ENCODE results near the gene HOXC6. TPM values are rescaled to one million over a fixed set of nuclear protein-coding genes. Genes with fewer than 3 reads are reported as not detected.

HOXC6 gene
- total RNA-seq, 1 donor = 1.7 TPM

GRCh38 chr12:54012631-54013409 is 15.4 kb upstream of the HOXC6 start:
- DNase-seq (ENCODE audit: low read depth) = no peak
- no peak overlapping the region for H3K4me3 ChIP-seq (ENCODE audit: low read depth, low read length)
- peak; percentile 34 for TF ChIP-seq CTCF (IDR thresholded peaks at IDR 0.05; ENCODE audit: insufficient read depth, low read depth, low read length)

DNA sequence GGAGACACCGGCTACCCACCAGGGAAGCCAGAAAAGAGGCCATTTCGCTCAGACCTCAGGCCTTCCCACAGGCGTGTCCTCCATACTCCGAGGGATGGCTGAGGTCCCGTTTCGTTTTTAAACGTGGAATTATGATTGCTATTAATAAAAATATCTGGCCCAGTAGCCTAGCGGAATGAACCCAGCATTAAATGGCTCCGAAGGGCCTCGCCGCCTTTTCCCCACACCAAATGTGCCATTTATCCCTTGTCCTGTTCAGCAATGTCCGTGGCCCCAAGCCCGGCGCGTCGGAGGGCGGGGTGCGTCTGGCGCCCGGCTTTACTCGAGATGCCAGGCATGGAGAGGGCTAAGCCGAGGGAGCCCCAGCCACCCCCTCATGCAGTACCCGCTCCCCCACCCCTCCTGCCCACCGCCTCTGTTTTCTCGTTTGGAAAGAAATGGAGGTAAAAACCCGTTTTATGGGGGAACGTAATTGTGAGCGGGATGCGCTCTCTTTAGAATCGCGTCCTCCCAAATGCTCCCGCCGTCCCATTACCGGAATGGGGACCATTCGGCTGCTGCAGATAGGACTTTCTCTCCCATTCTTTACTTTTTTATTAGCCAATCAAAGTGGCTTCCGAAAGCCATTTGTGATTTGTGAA is 13.7 kb upstream of the HOXC6 start:
- TF ChIP-seq CTCF (IDR thresholded peaks at IDR 0.05; ENCODE audit: insufficient read depth, low read depth, low read length) = no peak
- peak overlapping the region; percentile 37 for H3K4me3 ChIP-seq (ENCODE audit: low read depth, low read length)
- DNase-seq (ENCODE audit: low read depth) = no peak

GRCh38 chr12:54015018-54015931 is 13.0 kb upstream of the HOXC6 start:
- no peak for DNase-seq (ENCODE audit: low read depth)
- TF ChIP-seq CTCF (IDR thresholded peaks at IDR 0.05; ENCODE audit: insufficient read depth, low read depth, low read length) = no peak
- no peak overlapping the region for H3K4me3 ChIP-seq (ENCODE audit: low read depth, low read length)

DNA sequence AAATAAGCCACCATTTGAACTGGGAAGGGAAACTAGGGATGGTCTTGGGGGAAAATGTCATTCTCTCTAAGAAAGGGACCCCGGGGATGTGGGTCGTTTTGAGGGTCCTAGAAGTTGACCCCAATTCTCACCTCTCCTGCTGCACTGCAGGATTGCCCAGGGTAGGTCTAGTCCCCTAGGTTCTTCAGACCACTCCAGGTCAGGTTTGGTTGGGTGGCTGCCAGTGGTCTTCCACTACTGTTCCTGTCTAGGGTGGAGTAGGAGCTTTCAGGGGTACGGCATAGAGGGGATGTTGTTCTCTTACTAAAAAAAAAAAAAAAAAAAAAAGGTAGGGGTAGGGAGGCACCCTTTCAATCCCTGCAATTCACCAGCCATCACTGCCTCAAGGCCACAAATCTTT is 12.2 kb upstream of the HOXC6 start:
- DNase-seq (ENCODE audit: low read depth) = no peak
- no peak for TF ChIP-seq CTCF (IDR thresholded peaks at IDR 0.05; ENCODE audit: insufficient read depth, low read depth, low read length)
- peak overlapping the region; percentile 95 for H3K4me3 ChIP-seq (ENCODE audit: low read depth, low read length)

DNA sequence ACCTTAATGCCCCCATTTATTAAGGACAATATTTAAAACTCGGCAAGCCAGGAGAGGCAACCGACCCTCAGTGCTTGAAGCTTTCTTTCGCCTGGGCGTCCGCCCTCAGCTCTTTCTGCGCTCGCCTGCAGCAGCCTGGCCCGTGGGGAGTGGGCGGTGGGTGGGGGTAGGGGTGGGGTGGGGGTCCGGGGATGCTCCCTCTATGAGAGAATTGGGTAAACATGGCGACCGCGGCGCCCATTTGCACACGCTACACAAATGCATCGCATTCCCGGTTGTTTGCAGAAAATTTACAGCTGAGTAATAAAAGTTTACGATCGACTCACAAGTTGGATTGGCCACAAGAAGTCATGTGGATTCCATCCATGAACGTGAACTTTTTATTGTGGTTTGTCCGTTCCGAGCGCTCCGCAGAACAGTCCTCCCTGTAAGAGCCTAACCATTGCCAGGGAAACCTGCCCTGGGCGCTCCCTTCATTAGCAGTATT is 11.7 kb upstream of the HOXC6 start:
- peak overlapping the region; percentile 95 for H3K4me3 ChIP-seq (ENCODE audit: low read depth, low read length)
- DNase-seq (ENCODE audit: low read depth) = peak; percentile 96
- TF ChIP-seq CTCF (IDR thresholded peaks at IDR 0.05; ENCODE audit: insufficient read depth, low read depth, low read length) = no peak

DNA sequence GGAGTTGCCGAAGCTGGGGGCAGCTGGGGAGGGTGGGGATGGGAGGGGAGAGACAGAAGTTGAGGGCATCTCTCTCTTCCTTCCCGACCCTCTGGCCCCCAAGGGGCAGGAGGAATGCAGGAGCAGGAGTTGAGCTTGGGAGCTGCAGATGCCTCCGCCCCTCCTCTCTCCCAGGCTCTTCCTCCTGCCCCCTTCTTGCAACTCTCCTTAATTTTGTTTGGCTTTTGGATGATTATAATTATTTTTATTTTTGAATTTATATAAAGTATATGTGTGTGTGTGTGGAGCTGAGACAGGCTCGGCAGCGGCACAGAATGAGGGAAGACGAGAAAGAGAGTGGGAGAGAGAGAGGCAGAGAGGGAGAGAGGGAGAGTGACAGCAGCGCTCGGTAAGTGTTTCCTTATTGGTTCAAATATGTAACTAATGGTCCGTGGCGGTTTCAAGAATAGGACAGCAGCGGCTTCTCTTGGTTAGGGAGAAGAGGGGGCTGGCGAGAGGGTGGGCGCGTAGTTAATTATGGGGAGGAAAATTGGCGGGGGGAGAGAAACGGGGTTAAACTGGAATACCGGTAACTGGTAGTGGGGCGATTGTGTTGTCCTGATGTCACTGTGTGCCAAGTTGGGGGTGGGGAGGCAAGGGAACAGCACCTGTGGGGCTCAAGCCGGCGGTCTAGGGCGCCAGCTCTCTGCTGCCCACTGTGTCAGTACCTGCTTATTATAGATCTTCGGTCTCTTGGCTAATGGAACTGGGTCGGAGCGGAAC is 11.0 kb upstream of the HOXC6 start:
- TF ChIP-seq CTCF (IDR thresholded peaks at IDR 0.05; ENCODE audit: insufficient read depth, low read depth, low read length) = no peak
- no peak for DNase-seq (ENCODE audit: low read depth)
- H3K4me3 ChIP-seq (ENCODE audit: low read depth, low read length) = peak overlapping the region; percentile 95

Measured in fibroblast of villous mesenchyme (primary cell).